Inflammatory macrophage (primary cell): ENCODE data around the gene XRCC1.
A peak's percentile ranks its signal among the peaks of the same experiment; 100 is the strongest.
"Not testable (repeated sequence)": the region's sequence is repeated elsewhere in the genome, so short reads cannot be mapped to it uniquely, and the experiment has no call there.

Source experiments
- DNase-seq, 2 donors: peaks; one replicate each; pipeline ENCODE4 v3.0.0-alpha.2; 2020 to 2022

The XRCC1 gene

DNA sequence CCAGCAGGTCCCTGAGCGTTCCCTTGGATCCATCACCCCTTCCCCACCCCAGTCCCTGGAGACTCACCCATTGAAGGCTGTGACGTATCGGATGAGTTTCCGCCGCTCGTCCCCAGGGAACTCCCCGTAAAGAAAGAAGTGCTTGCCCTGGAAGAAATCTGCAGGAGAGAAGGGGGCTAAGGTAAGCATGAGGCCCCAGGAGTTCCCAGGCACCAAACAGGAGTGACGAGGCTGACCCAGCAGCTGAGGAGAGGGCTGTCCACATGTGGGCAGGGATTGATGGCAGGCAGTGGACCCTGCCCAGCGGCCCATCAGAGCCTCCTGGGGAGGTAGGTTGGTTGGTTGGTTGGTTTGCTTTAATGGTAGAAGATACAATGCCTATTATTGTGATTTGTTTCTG lies 31.2 kb downstream of the XRCC1 start:
- no peak for DNase-seq

DNA sequence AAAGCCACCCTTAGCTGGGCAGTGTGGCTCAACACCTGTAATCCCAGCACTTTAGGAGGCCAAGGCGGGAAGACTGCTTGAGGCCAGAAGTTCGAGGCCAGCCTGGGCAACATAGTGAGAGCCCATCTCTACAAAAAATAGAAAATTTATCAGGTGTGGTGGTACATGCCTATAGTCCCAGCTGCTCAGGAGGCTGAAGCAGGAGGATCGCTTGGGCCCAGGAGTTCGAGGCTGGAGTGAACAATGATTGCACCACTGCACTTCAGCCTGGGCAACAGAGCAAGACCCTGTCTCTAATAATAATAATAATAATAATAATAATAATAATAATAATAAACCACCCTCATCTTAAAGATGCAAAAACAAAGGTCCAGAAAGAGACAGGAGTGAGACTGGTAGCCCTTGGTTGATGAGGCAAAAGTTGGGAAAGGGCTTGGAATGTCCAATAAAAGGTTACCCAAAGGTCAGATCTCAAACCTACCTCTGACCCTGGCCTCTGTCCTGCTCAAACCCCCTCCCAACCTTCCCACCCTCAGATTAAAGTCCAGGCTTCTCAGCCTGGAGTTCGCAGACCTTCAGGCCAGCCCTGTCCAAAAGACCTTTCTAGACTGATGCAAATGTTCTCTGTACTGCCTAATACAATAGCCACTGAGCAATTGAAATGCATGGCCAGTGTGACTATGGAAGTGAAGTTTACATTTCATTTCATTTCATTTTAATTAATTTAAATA lies 33.2 kb downstream of the XRCC1 start:
- DNase-seq = no peak

GRCh38 chr19:43540381-43540780 lies 34.9 kb downstream of the XRCC1 start:
- DNase-seq = no peak

DNA sequence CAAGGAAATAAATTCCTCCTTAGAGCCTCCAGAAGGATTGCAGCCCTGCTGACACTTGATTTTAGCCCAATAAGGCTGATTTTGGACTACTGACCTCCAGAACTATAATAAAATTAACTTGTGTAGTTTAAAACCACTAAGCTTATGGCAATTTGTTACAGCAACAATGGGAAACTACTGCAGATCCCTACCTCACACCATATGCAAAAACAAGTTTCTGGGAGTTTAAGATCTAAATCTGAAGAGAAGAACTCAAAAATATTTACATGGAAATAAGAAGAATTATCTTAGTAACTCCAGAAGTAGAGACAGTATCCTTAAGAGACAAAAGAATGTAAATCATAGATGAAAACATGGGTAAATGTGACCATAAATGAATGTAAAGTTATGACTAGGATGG lies 36.4 kb downstream of the XRCC1 start:
- no peak for DNase-seq

DNA sequence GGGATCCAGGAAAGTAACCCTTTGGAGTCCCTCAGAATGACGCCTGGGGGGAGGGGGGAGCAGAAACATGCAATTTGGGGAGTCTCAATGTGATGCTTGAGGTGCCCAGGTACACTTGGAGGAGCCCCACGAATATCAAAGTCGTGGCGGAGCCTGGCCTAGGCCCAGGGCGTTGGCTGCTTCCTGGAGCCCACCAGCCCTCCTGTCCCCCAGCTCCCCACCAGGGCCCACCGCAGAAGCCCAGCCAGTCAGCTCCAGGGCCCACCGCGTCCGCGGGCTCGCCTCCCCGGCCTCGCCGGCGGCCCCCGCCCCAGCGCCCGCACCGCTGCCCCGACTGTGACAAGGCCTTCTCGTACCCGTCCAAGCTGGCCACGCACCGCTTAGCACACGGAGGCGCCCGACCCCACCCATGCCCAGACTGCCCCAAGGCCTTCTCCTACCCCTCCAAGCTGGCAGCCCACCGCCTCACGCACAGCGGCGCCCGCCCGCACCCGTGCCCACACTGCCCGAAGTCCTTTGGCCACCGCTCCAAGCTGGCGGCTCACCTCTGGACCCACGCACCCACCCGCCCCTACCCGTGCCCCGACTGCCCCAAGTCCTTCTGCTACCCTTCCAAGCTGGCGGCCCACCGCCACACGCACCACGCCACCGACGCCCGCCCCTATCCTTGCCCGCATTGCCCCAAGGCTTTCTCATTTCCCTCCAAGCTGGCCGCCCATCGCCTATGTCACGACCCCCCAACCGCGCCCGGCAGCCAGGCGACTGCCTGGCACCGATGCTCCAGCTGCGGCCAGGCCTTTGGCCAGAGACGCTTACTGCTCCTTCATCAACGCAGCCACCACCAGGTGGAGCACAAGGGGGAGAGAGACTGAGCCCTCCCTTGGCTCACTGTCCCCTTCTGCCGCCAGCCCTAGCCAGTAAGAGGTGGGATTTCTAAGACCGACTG lies 40.2 kb downstream of the XRCC1 start:
- peak in 1 of 2 donors; percentile 19 for DNase-seq

DNA sequence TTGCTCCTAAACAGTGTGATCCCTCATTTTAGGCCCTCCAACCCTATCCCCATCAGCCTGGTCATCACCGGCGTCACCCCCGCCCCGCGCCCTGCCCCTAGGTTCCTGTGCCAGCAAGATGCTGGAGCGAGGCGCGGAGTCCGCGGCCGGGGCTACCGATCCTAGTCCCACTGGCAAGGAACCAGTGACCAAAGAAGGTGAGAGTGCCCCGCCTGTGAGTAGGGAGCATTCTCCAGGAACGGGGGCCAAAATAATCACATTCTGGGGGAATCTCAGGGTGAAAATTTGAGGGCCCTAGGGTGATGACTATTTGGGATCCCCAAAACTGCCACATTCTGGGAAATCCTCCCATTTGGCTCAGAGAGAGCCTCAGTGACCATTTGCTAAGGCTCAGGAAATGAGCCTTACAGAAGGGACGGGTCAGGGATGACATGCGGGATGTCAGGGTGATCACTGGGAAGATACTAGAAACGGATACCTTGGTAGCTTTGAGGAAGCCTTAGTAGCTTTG lies 41.0 kb downstream of the XRCC1 start:
- no peak for DNase-seq

GRCh38 chr19:43533546-43534304 lies 41.6 kb downstream of the XRCC1 start:
- peak; percentile 95 to 97 for DNase-seq

DNA sequence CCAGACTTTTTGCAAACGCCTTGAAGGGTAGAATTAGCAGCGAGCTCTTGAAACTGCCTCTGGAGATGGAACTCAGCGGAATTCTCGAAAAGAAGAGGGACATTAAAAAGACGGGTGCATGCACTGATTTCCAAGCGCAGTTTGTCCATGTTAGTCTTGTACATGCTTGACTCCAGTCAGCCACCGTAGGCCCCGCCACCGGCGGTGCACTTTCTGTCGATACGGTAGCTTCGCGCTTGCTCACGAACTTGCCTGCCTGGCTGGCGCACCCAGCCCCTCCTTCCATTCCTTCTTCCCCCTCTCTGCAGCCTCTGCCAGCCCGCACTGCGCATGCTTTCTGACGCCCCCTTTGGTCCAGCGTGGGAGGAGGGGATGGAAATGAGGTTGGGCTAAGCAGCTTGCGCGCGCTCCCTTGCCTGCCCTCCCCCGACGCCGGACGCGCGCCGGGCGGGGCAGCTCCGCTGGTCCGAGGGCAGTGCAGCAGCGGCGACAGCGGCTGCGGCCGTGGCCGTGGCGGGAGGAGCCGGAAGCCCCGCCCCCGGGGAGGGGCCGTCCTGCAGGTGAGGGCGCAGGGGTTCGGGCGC lies 42.3 kb downstream of the XRCC1 start, which contains the start of gene ZNF575:
ZNF575 (plus strand) TSS at position 227 of the 584 bp plus-strand sequence. CDS start 1,235 bp downstream, outside the sequence.
- peak; percentile 96 to 97 for DNase-seq

DNA sequence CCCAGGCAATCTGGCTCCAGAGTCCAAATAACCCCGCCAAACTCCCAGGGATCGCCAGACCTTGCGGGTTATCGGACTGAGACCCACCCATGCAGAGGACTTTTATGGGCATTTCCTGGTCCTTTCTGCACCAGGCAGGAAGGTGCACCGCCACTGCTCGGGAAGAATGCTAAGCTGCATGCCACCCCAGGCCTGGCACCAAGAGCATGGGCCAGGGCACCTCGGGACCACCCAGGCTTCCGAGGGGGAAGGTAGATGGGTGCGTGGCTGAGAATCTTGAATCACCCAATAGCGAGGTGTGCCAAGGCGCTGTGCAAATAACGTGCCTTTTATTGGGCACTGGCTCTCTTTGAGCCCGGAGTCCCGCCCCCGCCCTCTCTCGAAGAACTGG lies 42.8 kb downstream of the XRCC1 start:
- DNase-seq = no peak

DNA sequence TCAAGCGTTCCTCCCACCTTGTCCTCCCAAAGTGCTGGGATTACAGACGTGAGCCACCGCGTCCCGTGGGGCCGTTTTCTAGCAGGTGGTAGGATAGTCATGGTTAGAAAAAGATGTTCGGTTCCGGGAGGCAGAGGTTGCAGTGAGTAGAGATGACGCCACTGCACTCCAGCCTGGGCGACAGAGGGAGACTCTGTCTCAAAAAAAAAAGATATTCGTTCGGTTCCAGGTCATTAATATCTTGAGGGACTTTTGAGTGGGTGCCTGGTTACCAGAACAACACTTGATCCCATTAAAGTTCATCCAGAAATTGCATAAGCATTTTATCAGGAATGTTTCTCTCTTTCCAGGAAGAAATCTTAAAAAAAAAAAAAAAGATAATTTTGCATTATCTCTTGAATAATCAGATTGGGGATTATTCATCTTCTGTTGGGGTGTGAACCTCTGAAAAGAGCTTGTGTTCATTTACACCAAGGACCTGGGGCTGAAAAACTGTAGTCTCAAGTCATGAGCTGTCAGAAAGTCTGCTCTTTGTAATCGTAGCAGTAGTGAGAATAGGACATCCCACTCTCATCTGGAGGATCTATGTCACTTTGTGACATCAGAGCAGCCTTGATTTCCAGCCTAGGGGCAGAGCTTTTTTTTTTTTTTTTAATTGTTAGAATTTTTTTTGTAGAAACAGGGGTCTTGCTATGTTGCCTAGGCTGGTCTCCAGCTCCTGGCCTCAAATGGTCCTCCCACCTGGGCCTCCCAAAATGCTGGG lies 47.3 kb downstream of the XRCC1 start:
- DNase-seq = no peak

DNA sequence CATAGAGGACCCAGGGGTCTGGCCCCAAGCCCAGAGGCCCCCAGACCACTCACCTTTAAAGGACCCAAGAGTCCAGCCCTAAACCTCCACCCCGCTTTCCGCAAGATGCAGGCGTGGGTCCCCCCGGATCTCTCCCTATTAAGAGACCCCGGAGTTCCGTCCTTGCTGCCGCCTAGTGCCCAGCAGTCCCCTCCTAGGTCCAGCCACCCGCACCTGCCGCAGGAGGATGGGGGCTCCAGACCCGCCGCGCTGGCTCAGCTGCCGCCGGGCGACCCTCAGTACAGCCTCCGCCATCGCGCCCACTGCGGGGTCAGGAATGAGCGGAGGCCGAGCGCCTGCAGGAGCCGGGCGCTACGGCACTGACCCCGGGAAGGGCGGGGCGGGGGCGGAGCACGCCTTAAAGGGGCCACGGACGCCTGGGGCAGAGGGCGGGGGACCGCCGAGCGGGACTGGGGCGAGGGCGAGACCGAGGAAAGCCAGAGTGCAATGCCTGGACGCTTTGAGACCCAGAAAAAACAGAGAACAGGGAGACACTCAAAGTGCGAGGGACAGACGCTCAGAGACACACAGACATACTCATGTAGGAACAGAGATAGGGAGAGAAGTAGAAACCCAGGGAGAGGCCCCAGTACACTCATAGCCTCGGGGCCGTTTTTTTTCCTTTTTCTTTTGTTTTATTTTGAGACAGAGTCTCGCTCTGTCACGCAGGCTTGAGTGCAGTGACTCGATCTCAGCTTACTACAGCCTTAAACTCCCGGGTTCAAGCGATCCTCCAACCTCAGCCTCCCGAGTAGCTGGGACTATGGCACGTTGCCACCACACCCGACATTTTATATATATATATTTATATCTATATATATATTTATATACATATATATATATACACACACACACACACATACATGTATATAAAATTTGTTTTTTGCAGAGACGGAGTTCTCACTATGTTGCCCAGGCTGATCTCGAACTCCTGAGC lies 48.2 kb downstream of the XRCC1 start, which contains the start of gene ETHE1:
ETHE1 (minus strand) TSS at position 318 of the 976 bp plus-strand sequence; CDS start at position 294, 24 bp downstream.
- DNase-seq = peak; percentile 61 to 77

DNA sequence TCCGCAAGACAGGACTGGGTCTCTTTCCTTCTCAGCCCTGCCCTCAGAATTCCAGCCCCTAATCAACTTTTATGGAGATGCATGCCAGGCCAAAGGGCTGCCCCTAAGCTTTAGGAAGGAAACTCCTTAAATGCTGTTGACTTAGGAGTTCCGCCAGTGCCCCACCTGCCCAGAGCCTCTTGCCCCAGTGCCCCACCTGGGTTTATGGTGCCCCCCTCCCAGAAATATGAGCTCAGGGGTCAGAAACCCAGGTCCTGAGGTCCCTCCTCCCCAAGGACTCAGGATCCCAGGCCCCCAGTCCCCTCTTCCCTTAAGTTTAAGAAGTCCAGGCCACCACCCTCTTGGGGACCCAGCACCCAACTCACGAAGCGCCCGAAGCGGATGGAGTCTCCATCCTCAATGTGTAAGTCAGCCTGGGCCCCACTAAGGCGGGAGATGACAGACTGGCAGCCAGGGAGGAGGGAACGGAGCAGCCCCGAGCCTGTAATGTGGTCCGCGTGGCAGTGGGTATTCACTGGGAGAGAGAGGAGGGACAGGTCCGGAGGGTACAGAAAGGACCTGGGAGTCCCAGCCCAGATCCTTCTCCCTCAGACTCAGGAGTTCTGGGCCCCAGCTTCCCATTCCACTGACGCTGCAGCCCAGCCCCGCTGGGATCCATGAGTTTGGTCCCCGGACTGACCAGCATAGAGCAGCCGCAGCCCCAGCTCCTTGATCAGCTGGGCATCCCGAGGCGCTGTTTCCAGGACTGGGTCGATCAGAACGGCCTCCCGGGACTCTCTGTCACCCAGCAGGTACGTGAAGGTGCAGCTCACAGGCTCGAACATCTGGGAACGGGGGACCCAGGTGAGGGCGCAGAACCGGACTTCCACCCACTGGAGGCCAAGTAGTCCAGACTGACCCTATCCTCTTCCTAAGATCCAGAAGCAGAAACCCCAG lies 49.2 kb downstream of the XRCC1 start:
- peak in 1 of 2 donors; percentile 25 for DNase-seq

GRCh38 chr19:43524922-43525835 lies 50.1 kb downstream of the XRCC1 start:
- DNase-seq = peak; percentile 73 to 74

GRCh38 chr19:43523696-43524095 lies 51.6 kb downstream of the XRCC1 start:
- DNase-seq = not testable (repeated sequence)

DNA sequence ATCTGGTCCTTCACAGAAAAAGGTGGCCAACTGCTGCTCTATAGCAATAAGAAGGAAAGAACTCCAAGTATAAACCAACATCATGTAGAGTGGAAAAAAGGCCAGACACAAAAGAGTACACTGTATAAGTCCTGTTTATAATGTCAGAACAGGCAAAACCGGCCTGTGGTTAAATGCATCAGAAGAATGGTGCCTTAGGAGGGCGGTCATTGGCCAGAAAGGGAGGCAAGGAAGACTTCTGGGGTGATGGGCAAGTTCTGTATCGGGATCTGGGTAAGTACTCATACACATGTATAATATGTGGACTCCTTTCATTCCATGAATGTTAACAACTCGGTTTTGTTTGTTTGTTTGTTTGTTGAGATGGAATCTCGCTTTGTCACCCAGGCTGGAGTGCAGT lies 52.4 kb downstream of the XRCC1 start:
- no peak for DNase-seq

- DNase-seq = peak; percentile 80 to 84
These were observed 55.8 kb downstream of the XRCC1 start for GRCh38 chr19:43519436-43520088.

DNA sequence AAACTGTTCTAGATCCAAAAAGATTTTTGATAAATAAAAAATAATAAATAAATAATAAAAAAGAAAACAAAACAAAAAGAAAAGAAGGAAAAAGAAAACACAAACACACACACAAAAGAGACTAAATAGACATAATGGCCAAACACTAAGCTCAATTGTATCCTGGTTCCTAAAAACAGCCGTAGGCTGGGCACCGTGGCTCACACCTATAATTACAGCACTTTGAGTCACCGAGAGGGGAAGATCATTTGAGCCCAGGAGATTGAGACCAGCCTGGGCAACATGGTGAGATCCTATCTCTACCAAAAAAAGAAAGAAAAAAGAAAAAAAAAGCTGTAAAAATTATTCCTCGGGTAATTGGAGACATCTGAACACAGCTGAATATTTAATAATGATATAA lies 57.3 kb downstream of the XRCC1 start:
- no peak for DNase-seq
